ENCODE data around the gene HS3ST5. TPM values are rescaled to one million over a fixed set of nuclear protein-coding genes. Genes with fewer than 3 reads are reported as not detected.

The HS3ST5 gene
- total and polyA plus RNA-seq, 2 donors (not counting 3 experiments of a cell fraction or from before 2014, with no cell fraction given): not detected

DNA sequence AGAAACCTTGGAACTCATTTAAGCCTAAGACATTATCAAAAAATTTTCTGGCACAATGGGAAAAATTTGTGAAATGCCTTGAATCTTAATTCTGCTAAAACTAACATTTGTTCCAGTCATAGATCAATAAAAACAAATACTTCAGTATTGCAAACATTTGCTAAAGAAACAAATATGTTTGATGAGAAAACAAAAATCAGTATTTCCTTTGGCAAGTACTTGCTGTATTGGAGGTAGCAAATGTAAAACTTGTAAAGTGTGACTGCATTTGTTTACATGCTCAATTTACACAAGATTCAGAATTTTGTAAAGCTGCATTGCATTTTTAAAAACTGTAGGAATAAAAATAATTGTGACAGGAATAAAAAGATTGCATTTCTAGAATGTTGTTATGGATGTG lies 183.1 kb downstream of the HS3ST5 start:
- Histone ChIP-seq H3K4me3 (replicated peaks in 1 of 3; ENCODE audit: insufficient read depth in 1 of 3, low read depth in 1 of 3, low read length in 3 of 3) (no peak overlapping the region), H3K4me2 (ENCODE audit: insufficient read depth, low read length) (no peak overlapping the region), H2AFZ (ENCODE audit: low read depth, low read length) (no peak overlapping the region), H3K27ac (ENCODE audit: insufficient read depth, low read depth, low read length) (no peak overlapping the region), H3K9me1 (replicated peaks; ENCODE audit: control insufficient read depth, extremely low read depth, insufficient read depth, low read length) (no peaks in the 10 kb centered on the region), H3K9me3 (replicated peaks; ENCODE audit: control insufficient read depth, insufficient read depth, low read length) (no peaks in the 10 kb centered on the region), H4K20me1 (replicated peaks; ENCODE audit: control insufficient read depth, extremely low read depth, insufficient read depth, low read length) (no peaks in the 10 kb centered on the region), H3K36me3 (ENCODE audit: control insufficient read depth in 2 of 2, extremely low read depth in 1 of 2, insufficient read depth in 2 of 2, low read length in 2 of 2) (no peaks in the 10 kb centered on the region), H3K79me2 (ENCODE audit: control insufficient read depth, insufficient read depth, low read length) (no peaks in the 10 kb centered on the region), H3K27me3 (ENCODE audit: control insufficient read depth in 2 of 2, insufficient read depth in 2 of 2, low read length in 2 of 2) (peaks cover 0 to under 1% of the 10 kb centered on the region in 2 experiments), H3K9ac (replicated peaks; ENCODE audit: extremely low read depth, insufficient read depth, low read length) (no peak overlapping the region), H3K4me1 (ENCODE audit: control insufficient read depth, extremely low read depth, insufficient read depth, low read length) (no peaks in the 10 kb centered on the region)
- TF ChIP-seq POLR2AphosphoS5 (IDR thresholded peaks at IDR 0.05; ENCODE audit: insufficient read depth, low read depth, low read length) (no peak), EZH2 (IDR thresholded peaks at IDR 0.05; ENCODE audit: borderline replicate concordance, low read depth, low read length, severe bottlenecking) (no peak), POLR2A (IDR thresholded peaks at IDR 0.05; ENCODE audit: low read depth, low read length) (no peak), FOS (IDR thresholded peaks at IDR 0.05; ENCODE audit: borderline replicate concordance, insufficient read depth, low read length) (no peak), MYC (IDR thresholded peaks at IDR 0.05; ENCODE audit: low read depth, low read length) (no peak), JUN (IDR thresholded peaks at IDR 0.05; ENCODE audit: borderline replicate concordance, insufficient read depth, insufficient read length, low read depth) (no peak)
- TF ChIP-seq, protein P1, sequence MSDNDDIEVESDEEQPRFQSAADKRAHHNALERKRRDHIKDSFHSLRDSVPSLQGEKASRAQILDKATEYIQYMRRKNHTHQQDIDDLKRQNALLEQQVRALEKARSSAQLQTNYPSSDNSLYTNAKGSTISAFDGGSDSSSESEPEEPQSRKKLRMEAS (IDR thresholded peaks at IDR 0.05; ENCODE audit: insufficient read depth, insufficient read length): no peak
- dilution Hi-C loops (cut with MboI; ENCODE audit: extremely low pct_ligation_motif_present, low sequenced_read_pairs): no loop called here
- no peak for FAIRE-seq
- intact Hi-C loops (cut with micrococcal nuclease): no loop called here
- BruUV-seq (replicated peaks): no TSS peak
- no peak for DNase-seq (ENCODE audit: low read depth, low spot score)
- CTCF ChIA-PET: no interaction called here
- POLR2A ChIA-PET: no interaction called here
